ENCODE measurements around the gene SIPA1.
"Not testable (repeated sequence)": the region's sequence is repeated elsewhere in the genome, so short reads cannot be mapped to it uniquely, and the experiment has no call there.

Gene SIPA1

DNA sequence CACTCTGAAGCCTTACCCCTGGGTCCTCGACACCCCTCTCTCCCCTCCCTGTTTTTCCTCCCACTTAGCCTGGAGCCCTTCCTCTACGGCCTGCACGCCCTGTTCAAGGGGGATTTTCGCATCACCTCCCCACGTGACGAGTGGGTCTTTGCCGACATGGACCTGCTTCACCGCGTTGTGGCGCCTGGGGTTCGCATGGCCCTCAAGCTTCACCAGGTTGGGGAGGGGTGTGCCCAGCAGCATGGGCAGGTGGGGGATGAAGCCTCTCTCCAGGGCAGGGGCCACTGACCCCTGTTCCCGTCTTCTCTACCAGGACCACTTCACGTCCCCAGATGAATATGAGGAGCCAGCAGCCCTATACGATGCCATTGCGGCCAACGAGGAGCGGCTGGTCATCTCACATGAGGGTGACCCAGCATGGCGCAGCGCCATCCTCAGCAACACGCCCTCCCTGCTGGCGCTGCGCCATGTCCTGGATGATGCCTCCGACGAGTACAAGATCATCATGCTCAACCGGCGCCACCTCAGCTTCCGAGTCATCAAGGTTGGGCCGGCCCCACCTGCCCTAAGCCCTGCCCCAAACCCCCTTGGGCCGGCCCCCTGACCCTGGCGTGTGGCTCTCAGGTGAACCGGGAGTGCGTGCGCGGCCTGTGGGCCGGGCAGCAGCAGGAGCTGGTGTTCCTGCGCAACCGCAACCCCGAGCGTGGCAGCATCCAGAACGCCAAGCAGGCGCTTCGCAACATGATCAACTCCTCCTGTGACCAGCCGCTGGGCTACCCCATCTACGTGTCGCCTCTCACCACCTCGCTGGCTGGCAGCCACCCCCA is 2.8 kb upstream of the SIPA1 start:
- no peak overlapping the region for H3K4me3 ChIP-seq (ENCODE audit: low read depth, low read length)

DNA sequence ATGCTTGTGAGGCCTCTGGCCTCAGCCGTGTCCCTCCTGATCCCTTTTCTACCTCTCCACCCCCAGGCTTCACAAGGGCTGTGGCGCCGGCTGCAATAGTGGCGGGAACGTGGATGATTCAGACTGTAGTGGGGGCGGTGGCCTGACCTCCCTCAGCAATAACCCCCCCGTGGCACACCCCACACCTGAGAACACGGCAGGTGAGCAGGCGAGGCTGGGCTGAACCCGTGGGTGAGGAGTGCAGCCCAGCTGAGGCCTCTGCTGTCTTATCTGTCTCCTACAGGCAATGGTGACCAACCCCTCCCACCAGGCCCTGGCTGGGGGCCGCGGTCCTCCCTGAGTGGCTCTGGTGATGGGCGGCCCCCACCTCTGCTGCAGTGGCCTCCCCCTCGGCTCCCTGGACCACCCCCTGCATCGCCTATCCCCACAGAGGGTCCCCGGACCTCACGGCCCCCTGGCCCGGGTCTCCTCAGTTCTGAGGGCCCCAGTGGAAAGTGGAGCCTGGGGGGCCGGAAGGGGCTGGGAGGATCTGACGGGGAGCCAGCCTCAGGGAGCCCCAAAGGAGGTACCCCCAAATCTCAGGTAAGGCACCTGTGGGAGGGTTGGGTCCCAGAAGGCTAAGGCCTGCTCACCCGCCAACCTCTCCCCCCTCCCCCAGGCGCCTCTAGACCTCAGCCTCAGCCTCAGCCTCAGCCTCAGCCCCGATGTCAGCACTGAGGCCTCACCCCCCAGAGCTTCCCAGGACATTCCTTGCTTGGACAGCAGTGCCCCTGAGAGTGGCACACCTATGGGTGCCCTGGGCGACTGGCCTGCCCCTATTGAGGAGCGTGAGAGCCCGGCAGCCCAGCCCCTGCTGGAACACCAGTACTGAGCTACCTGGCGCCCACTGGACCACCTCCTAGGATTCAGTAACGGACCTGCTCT is 1.5 kb upstream of the SIPA1 start:
- no peak overlapping the region for H3K4me3 ChIP-seq (ENCODE audit: low read depth, low read length)
- TF ChIP-seq, protein P1, sequence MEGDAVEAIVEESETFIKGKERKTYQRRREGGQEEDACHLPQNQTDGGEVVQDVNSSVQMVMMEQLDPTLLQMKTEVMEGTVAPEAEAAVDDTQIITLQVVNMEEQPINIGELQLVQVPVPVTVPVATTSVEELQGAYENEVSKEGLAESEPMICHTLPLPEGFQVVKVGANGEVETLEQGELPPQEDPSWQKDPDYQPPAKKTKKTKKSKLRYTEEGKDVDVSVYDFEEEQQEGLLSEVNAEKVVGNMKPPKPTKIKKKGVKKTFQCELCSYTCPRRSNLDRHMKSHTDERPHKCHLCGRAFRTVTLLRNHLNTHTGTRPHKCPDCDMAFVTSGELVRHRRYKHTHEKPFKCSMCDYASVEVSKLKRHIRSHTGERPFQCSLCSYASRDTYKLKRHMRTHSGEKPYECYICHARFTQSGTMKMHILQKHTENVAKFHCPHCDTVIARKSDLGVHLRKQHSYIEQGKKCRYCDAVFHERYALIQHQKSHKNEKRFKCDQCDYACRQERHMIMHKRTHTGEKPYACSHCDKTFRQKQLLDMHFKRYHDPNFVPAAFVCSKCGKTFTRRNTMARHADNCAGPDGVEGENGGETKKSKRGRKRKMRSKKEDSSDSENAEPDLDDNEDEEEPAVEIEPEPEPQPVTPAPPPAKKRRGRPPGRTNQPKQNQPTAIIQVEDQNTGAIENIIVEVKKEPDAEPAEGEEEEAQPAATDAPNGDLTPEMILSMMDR (IDR thresholded peaks at IDR 0.05; ENCODE audit: low read depth, low read length): no peak

More for the DNA sequence above, 2.8 kb upstream of the SIPA1 start:
- TF ChIP-seq, protein P1 (IDR thresholded peaks at IDR 0.05; ENCODE audit: low read depth, low read length): no peak

DNA sequence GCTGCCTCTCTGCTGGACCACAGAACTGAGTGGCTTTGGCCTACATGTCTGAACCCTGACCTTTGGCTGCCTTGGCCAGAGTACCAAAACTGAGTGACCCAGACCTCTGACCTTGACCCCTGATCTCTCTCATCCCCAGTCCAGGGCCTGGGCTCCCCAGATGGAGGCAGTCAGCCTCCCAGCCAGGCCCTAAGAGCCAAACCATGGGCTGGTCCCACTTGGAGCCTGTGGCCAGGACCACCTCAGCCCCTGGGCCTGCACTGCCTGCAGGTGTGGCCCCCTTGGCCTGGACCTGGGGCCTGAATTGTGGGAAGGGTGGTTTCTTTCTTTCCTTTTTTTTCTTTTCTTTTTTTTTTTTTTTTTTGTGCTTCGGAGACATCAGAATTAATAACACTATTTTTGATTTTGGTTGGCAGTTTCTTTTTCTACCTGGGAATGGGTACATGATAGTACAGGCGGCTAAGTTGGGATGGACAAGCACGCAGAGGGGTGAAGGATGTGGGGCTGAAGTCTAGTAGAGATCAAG is 806 bp upstream of the SIPA1 start:
- TF ChIP-seq, protein P1 (IDR thresholded peaks at IDR 0.05; ENCODE audit: low read depth, low read length): no peak
- no peak overlapping the region for H3K4me3 ChIP-seq (ENCODE audit: low read depth, low read length)

DNA sequence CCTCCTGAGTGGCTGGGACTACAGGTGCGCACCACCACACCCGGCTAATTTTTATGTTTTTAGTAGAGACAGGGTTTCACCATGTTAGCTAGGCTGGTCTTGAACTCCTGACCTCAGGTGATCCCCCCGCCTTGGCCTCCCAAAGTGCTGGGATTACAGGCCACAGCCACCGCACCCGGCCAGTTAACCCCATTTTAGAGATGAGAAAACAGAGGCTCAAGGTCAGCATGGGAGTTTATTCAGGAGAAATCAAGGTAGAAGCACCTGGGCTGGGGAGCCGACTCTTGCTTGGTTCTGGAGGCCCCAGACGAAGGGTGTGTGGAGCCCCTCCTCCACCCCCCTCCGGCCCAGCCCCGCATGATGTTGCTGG is 1.3 kb downstream of the SIPA1 start:
- not testable (repeated sequence) for H3K4me3 ChIP-seq (ENCODE audit: low read depth, low read length)

DNA sequence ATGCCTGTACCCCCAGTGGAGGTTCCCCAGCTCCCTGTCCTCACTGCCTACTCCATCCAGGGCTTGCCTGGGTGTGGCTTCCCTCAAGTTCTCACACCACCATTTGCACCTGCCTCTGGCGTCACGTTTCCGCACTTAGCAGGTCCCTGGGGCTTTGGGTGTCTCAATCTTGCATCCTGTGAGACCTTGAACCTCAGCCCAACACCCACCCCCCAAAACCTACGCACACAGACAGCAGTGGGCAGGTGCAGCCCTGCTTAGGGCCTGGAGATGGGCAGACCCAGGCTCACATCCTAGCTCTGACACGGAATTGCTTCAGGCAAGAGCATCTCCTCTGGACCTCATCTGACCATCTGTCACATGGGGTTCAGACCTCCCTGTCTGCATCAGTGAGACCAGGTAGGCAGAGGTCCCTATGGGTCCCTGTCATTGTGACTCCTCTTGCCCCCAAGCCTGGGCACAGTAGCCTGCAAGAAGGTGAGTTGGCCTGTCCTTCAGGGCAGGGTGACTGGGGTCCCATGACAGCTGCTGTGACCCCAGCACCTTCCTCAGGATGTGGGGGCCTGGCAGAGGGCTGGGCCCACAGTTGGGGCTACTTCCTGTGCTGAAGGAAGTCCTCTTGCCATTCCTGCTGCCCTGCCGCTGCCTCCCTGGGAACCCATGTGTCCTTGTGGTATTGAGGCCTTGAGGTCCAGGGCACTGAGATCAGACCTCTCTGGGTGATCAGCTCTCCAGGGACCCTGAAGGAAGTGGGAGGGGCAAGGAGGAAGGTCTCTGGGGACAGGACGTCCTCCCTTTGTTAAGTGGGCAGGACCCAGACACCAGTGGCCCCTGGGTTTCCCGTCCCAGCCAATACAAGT is 2.0 kb downstream of the SIPA1 start:
- TF ChIP-seq, protein P1 (IDR thresholded peaks at IDR 0.05; ENCODE audit: low read depth, low read length): no peak
- H3K4me3 ChIP-seq (ENCODE audit: low read depth, low read length): no peak overlapping the region

DNA sequence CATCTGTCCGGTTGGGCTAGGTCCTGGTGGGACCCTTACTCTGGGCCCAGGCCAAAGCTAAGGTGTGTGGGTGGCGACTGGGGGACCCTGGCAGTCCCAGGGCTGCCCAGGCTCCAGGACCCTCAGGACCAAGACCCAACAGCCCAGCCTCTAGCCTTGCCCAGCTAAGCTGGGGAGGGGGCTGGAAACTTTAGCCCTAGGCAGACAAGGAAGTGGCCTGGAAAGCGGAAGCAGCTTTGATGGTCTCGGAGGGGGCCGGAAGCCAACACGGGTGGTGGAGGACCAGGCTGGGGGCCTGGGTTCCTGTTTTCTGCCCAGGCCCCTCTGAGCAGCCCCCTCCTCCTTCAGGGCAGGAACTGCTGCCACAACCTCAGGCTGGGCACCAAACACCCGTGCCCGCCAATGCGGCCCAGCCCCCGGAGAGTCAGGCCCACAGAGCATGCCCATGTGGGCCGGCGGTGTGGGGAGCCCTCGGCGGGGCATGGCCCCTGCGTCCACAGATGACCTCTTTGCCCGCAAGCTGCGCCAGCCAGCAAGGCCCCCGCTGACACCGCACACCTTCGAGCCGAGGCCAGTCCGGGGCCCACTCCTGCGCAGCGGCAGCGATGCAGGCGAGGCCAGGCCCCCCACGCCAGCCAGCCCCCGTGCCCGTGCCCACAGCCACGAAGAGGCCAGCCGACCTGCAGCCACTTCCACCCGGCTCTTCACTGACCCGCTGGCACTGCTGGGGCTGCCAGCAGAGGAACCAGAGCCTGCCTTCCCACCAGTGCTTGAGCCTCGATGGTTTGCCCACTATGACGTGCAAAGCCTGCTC is 2.8 kb downstream of the SIPA1 start:
- H3K4me3 ChIP-seq (ENCODE audit: low read depth, low read length): no peak overlapping the region
- TF ChIP-seq, protein P1 (IDR thresholded peaks at IDR 0.05; ENCODE audit: low read depth, low read length): no peak

Data from WI38 (cell line).